ENCODE results near the gene PPFIBP2.

DNA sequence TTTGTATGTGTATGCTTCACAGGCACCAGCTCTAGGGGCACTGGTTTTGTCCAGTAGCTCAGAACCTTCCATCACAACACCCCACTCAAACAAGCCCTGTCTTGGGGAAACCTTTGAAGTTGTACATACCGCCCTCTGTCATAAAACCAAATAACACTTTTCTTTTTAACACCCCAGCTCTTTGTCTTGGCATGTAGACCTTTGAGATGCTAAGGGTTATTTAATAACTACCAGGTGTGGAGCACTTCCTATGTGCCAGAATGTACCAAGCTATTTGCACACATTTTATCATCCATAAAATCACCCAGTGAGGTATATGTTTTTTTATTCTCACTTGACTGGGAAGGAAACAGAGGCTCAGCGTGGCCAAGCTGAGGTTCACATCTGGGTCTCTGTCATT is 108.9 kb downstream of the PPFIBP2 start:
- TF ChIP-seq, protein P1, sequence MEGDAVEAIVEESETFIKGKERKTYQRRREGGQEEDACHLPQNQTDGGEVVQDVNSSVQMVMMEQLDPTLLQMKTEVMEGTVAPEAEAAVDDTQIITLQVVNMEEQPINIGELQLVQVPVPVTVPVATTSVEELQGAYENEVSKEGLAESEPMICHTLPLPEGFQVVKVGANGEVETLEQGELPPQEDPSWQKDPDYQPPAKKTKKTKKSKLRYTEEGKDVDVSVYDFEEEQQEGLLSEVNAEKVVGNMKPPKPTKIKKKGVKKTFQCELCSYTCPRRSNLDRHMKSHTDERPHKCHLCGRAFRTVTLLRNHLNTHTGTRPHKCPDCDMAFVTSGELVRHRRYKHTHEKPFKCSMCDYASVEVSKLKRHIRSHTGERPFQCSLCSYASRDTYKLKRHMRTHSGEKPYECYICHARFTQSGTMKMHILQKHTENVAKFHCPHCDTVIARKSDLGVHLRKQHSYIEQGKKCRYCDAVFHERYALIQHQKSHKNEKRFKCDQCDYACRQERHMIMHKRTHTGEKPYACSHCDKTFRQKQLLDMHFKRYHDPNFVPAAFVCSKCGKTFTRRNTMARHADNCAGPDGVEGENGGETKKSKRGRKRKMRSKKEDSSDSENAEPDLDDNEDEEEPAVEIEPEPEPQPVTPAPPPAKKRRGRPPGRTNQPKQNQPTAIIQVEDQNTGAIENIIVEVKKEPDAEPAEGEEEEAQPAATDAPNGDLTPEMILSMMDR (IDR thresholded peaks at IDR 0.05; ENCODE audit: low read length): no peak
- no peak for TF ChIP-seq EZH2 (IDR thresholded peaks at IDR 0.05; ENCODE audit: borderline replicate concordance, low read length)
